ENCODE results near the gene SELENOO. TPM values are rescaled to one million over a fixed set of nuclear protein-coding genes. Genes with fewer than 3 reads are reported as not detected.
"Not testable (repeated sequence)": the region's sequence is repeated elsewhere in the genome, so short reads cannot be mapped to it uniquely, and the experiment has no call there.

The SELENOO gene
- total RNA-seq (2014; rRNA removed; shearing (Covaris generic)), result 11.5 and 12.8 TPM in 2 replicates
- polyA plus RNA-seq (2014; cell fraction: nucleus; rRNA removed), result 96.5 and 130 TPM in 2 replicates

GRCh38 chr22:50200461-50201190 is at the start of gene SELENOO:
SELENOO (plus strand) TSS chr22:50201011; CDS start chr22:50201037, 26 bp downstream.
- peak; percentile 70 for DNase-seq (ENCODE audit: extremely low read depth, low read depth)

GRCh38 chr22:50151571-50152537 is 49.0 kb upstream of the SELENOO start:
- no peak for DNase-seq (ENCODE audit: extremely low read depth, low read depth)

- DNase-seq (ENCODE audit: extremely low read depth, low read depth), result no peak
These were observed 47.6 kb upstream of the SELENOO start for GRCh38 chr22:50153056-50153755.

- DNase-seq (ENCODE audit: extremely low read depth, low read depth), result no peak
These were observed 47.1 kb upstream of the SELENOO start for GRCh38 chr22:50153756-50154140.

- DNase-seq (ENCODE audit: extremely low read depth, low read depth), result no peak
These were observed 43.0 kb upstream of the SELENOO start for GRCh38 chr22:50157709-50158375.

GRCh38 chr22:50160947-50161346 is 39.9 kb upstream of the SELENOO start:
- DNase-seq (ENCODE audit: extremely low read depth, low read depth), result no peak

- DNase-seq (ENCODE audit: extremely low read depth, low read depth), result no peak
These were observed 39.1 kb upstream of the SELENOO start for GRCh38 chr22:50161508-50162390.

GRCh38 chr22:50162391-50162956 is 38.3 kb upstream of the SELENOO start:
- no peak for DNase-seq (ENCODE audit: extremely low read depth, low read depth)

- no peak for DNase-seq (ENCODE audit: extremely low read depth, low read depth)
These were observed 35.2 kb upstream of the SELENOO start for GRCh38 chr22:50165436-50166123.

- DNase-seq (ENCODE audit: extremely low read depth, low read depth), result no peak
These were observed 32.9 kb upstream of the SELENOO start for GRCh38 chr22:50167689-50168489.

GRCh38 chr22:50168490-50169180 is 32.2 kb upstream of the SELENOO start:
- DNase-seq (ENCODE audit: extremely low read depth, low read depth), result not testable (repeated sequence)

- no peak for DNase-seq (ENCODE audit: extremely low read depth, low read depth)
These were observed 31.5 kb upstream of the SELENOO start for GRCh38 chr22:50169181-50169759.

GRCh38 chr22:50169774-50170341 is 31.0 kb upstream of the SELENOO start:
- peak; percentile 34 for DNase-seq (ENCODE audit: extremely low read depth, low read depth)

GRCh38 chr22:50170453-50171318 is 30.1 kb upstream of the SELENOO start, which contains the start of gene PANX2:
PANX2 (plus strand) TSS chr22:50170731; CDS start chr22:50170731, 0 bp downstream.
- DNase-seq (ENCODE audit: extremely low read depth, low read depth), result no peak

- DNase-seq (ENCODE audit: extremely low read depth, low read depth), result no peak
These were observed 29.4 kb upstream of the SELENOO start for GRCh38 chr22:50171319-50171964.
